ENCODE results near the gene GJA9.
"Not testable (repeated sequence)": the region's sequence is repeated elsewhere in the genome, so short reads cannot be mapped to it uniquely, and the experiment has no call there.

The GJA9 gene

DNA sequence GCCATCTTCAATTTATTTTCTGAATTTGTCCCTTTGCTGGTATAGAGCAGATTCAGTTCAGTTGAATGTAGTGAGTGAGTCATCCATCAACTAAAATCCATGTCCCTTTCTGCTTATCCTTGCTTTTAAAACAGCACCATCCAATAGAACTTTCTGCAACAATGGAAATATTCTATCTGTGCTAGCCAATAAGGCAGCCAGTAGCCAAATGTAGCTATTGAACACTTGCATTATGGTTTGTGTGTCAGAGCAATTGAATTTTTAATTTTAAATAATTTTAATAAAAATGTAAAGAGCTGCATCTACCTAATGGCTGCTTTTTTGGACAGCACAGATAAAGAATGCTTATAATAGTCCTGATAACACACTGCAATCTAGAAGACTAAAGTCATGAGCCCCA is at the start of gene GJA9:
Gene GJA9 (minus strand): TSS at position 101 of the 400 bp plus-strand sequence. CDS start 5,489 bp downstream, outside the sequence.
- H3K4me3 ChIP-seq (ENCODE audit: low read depth, low read length): no peak within 1 kb of the TSS
- no peak within 1 kb of the TSS for H3K9ac ChIP-seq (ENCODE audit: low read length)
- no peak within 1 kb of the TSS for H3K27ac ChIP-seq (ENCODE audit: low read depth, low read length)
- H3K4me1 ChIP-seq (ENCODE audit: control insufficient read depth, insufficient read depth, low read length): no peaks in the 10 kb centered on the region
- H3K27me3 ChIP-seq (ENCODE audit: control insufficient read depth, insufficient read depth, low read length): no peaks in the 10 kb centered on the region
- no peaks in the 10 kb centered on the region for H3K9me3 ChIP-seq (ENCODE audit: control insufficient read depth, insufficient read depth, low read depth, low read length)
- no peaks in the 10 kb centered on the region for H3K36me3 ChIP-seq (ENCODE audit: control insufficient read depth, insufficient read depth, low read length)

DNA sequence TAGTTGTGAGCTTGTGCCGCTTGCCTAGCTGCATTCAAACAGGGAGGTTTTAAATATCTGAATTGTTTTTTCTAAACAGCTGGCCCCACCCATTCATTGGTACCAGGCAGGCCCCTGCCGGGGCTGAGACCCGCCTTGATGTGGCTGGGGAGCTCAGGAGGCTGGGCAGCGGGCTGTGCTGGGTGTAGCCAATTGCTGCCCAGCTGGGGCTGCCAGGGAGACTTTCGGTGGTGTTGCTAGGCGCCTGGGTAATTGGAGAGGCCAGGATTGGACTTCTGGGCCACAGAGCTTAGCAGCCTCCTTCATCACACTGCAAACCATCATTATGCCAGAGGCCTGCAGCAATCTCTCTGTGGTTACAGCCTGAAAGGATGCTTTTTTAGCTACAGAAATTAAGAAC is 48.1 kb upstream of the GJA9 start:
- no peak overlapping the region for H3K4me3 ChIP-seq (ENCODE audit: low read depth, low read length)

DNA sequence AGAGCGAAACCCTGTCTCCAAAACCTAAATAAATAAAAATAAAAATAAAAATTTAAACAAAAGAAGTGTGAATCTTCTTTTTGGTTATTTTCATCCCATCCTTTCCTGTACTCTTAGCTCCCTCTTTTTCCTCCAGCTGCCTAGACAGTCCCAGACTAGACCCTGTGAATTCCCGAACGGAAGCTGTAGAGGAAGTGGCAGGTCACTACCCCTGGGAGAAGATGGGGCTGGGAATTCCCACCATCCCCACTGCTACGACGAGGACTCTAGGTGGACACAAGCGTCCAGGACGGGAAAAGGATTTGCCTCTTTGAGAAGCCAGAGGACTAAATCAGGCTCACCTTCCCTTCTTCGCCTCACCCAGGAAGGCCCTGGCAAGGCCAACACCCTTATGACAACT is 47.7 kb upstream of the GJA9 start:
- Histone ChIP-seq H3K36me3 (ENCODE audit: control insufficient read depth, insufficient read depth, low read length) (no peaks in the 10 kb centered on the region), H3K9me3 (ENCODE audit: control insufficient read depth, insufficient read depth, low read depth, low read length) (no peaks in the 10 kb centered on the region), H3K9ac (ENCODE audit: low read length) (no peak overlapping the region), H3K27ac (ENCODE audit: low read depth, low read length) (no peak overlapping the region), H3K4me3 (ENCODE audit: low read depth, low read length) (no peak overlapping the region), H3K27me3 (ENCODE audit: control insufficient read depth, insufficient read depth, low read length) (no peaks in the 10 kb centered on the region), H3K4me1 (ENCODE audit: control insufficient read depth, insufficient read depth, low read length) (0 out of 2 replicates have a peak, but pooled peaks cover 3% of the 10 kb centered on the region)

More for the DNA sequence above, 48.1 kb upstream of the GJA9 start:
- Histone ChIP-seq H3K27ac (ENCODE audit: low read depth, low read length) (no peak overlapping the region), H3K9ac (ENCODE audit: low read length) (no peak overlapping the region), H3K4me1 (ENCODE audit: control insufficient read depth, insufficient read depth, low read length) (0 out of 2 replicates have a peak, but pooled peaks cover 3% of the 10 kb centered on the region), H3K27me3 (ENCODE audit: control insufficient read depth, insufficient read depth, low read length) (no peaks in the 10 kb centered on the region), H3K36me3 (ENCODE audit: control insufficient read depth, insufficient read depth, low read length) (no peaks in the 10 kb centered on the region), H3K9me3 (ENCODE audit: control insufficient read depth, insufficient read depth, low read depth, low read length) (no peaks in the 10 kb centered on the region)

DNA sequence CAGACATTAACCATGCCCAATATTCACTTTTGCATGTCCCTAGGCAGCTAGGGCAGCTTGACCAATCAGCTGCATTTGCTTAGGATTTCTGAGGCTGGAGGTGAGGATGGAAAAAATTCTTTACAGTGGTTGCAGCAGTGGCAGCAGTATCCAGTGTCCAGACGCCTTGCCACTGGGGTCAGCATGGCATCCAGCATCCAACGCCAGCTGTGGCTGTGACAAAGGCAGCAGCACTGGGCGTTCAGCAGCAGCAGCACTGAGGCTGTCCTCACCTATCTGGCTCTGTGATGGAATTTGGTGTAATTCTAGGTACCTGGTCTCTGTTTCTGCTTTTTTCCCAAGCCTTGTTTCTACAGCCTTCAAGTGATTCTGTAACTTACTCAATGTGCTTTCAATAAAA is 44.7 kb upstream of the GJA9 start:
- Histone ChIP-seq H3K27me3 (ENCODE audit: control insufficient read depth, insufficient read depth, low read length) (no peaks in the 10 kb centered on the region), H3K9me3 (ENCODE audit: control insufficient read depth, insufficient read depth, low read depth, low read length) (no peaks in the 10 kb centered on the region), H3K4me1 (ENCODE audit: control insufficient read depth, insufficient read depth, low read length) (0 out of 2 replicates have a peak, but pooled peaks cover 3% of the 10 kb centered on the region), H3K4me3 (ENCODE audit: low read depth, low read length) (no peak overlapping the region), H3K36me3 (ENCODE audit: control insufficient read depth, insufficient read depth, low read length) (no peaks in the 10 kb centered on the region), H3K27ac (ENCODE audit: low read depth, low read length) (no peak overlapping the region), H3K9ac (ENCODE audit: low read length) (no peak overlapping the region)

DNA sequence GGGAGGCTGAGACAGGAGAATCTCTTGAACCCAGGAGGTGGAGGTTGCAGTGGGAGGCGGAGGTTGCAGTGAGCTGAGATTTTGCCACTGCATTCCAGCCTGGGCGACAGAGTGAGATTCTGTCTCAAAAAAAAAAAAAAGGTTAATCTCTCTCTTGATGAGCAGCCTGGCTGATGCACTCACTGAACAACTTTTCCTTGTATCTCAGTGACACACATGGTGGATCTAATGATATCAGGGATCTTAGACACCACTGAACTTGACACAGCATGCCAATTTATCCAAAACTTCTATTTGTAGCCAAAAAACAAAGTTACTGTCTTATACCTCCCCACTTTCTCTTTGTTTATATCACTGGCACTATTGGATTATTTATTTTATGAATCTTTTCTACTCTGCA is 44.0 kb upstream of the GJA9 start:
- Histone ChIP-seq H3K4me1 (ENCODE audit: control insufficient read depth, insufficient read depth, low read length) (0 out of 2 replicates have a peak, but pooled peaks cover 3% of the 10 kb centered on the region), H3K36me3 (ENCODE audit: control insufficient read depth, insufficient read depth, low read length) (no peaks in the 10 kb centered on the region), H3K27ac (ENCODE audit: low read depth, low read length) (no peak overlapping the region), H3K4me3 (ENCODE audit: low read depth, low read length) (no peak overlapping the region), H3K9ac (ENCODE audit: low read length) (no peak overlapping the region), H3K9me3 (ENCODE audit: control insufficient read depth, insufficient read depth, low read depth, low read length) (no peaks in the 10 kb centered on the region), H3K27me3 (ENCODE audit: control insufficient read depth, insufficient read depth, low read length) (no peaks in the 10 kb centered on the region)

DNA sequence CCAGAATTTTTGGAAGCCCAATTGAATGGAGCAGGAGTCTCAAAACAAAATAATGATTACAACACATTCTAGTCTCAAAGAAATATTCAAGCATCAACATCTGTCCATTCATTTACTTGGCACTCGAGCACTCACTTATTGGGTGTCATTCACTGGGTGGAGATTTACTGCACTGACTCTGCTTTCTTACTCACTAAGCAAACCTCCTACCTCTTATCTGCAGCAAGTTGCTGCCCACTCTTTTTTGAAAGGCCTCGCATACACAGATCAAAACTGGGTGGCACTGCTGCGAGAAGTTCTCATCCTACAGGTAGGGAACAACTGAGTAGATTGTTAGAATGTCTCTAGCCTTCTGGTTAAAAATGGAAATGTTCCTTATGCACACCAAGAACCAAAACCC is 42.2 kb upstream of the GJA9 start:
- H3K4me1 ChIP-seq (ENCODE audit: control insufficient read depth, insufficient read depth, low read length): no peaks in the 10 kb centered on the region
- H3K27me3 ChIP-seq (ENCODE audit: control insufficient read depth, insufficient read depth, low read length): no peaks in the 10 kb centered on the region
- no peaks in the 10 kb centered on the region for H3K36me3 ChIP-seq (ENCODE audit: control insufficient read depth, insufficient read depth, low read length)
- H3K9me3 ChIP-seq (ENCODE audit: control insufficient read depth, insufficient read depth, low read depth, low read length): no peaks in the 10 kb centered on the region
- H3K27ac ChIP-seq (ENCODE audit: low read depth, low read length): no peak overlapping the region
- no peak overlapping the region for H3K9ac ChIP-seq (ENCODE audit: low read length)
- no peak overlapping the region for H3K4me3 ChIP-seq (ENCODE audit: low read depth, low read length)

DNA sequence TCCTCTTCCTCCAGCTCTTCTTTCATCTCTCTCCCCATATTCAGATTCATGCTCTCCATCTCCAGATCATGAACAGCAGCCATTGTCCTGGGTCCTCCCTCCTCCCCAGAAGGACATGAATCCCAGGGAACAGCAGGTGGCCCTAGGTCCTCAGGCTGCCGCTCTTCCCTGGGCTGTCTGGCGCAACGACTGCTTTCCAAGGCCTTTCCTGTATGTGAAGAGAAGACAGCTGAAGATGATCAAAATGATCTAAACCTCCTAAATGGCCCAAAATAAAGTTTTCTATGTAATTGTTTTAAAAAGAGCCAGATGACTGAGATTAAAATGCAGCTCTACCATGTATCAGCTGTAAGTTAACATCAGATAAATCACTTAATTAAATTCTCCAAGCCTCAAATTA is 37.7 kb upstream of the GJA9 start:
- Histone ChIP-seq H3K36me3 (ENCODE audit: control insufficient read depth, insufficient read depth, low read length) (no peaks in the 10 kb centered on the region), H3K9ac (ENCODE audit: low read length) (no peak overlapping the region), H3K4me3 (ENCODE audit: low read depth, low read length) (no peak overlapping the region), H3K27me3 (ENCODE audit: control insufficient read depth, insufficient read depth, low read length) (no peaks in the 10 kb centered on the region), H3K9me3 (ENCODE audit: control insufficient read depth, insufficient read depth, low read depth, low read length) (no peaks in the 10 kb centered on the region), H3K4me1 (ENCODE audit: control insufficient read depth, insufficient read depth, low read length) (no peaks in the 10 kb centered on the region), H3K27ac (ENCODE audit: low read depth, low read length) (no peak overlapping the region)

DNA sequence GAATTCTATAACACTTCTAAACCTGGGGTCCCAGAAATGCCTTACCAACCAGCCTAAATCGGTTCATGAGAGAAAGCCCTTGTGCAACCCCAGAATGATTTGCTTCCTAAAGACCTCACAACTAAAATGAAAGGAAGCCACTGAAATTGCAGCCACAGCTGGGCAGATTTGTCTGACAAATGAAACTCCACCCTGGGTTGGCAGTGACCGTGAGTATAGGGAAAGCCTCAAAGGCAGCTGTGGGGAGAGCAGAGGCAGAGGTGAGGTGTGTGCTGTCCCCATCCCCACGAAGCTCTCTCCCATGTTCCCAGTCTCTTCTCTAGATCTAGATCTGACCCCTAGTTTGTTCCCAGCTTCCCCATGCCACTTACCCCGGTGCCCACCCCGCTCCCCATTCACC is 37.2 kb upstream of the GJA9 start:
- H3K4me1 ChIP-seq (ENCODE audit: control insufficient read depth, insufficient read depth, low read length): no peaks in the 10 kb centered on the region
- no peaks in the 10 kb centered on the region for H3K9me3 ChIP-seq (ENCODE audit: control insufficient read depth, insufficient read depth, low read depth, low read length)
- no peak overlapping the region for H3K9ac ChIP-seq (ENCODE audit: low read length)
- H3K27ac ChIP-seq (ENCODE audit: low read depth, low read length): no peak overlapping the region
- H3K36me3 ChIP-seq (ENCODE audit: control insufficient read depth, insufficient read depth, low read length): no peaks in the 10 kb centered on the region
- H3K4me3 ChIP-seq (ENCODE audit: low read depth, low read length): no peak overlapping the region
- H3K27me3 ChIP-seq (ENCODE audit: control insufficient read depth, insufficient read depth, low read length): no peaks in the 10 kb centered on the region

DNA sequence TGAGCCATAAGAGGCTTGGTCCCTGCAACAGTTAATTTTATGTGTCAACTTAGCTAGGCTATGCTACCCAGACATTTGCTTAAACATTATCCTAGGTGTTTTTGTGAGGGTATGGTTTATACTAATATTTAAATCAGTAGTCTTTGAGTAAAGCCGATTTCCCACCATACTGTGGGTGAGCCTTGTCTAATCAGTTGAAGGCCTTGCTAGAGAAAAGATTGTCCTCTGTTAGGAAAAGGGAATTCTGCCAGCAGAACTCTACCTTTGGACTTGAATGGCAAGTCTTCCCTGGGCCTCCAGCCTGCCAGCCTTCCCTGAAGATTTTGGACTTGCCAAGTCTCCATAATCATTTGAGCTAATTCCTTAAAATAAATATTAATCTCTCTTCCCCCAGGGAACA is 36.4 kb upstream of the GJA9 start:
- Histone ChIP-seq H3K9me3 (ENCODE audit: control insufficient read depth, insufficient read depth, low read depth, low read length) (no peaks in the 10 kb centered on the region), H3K36me3 (ENCODE audit: control insufficient read depth, insufficient read depth, low read length) (no peaks in the 10 kb centered on the region), H3K27ac (ENCODE audit: low read depth, low read length) (no peak overlapping the region), H3K27me3 (ENCODE audit: control insufficient read depth, insufficient read depth, low read length) (no peaks in the 10 kb centered on the region), H3K9ac (ENCODE audit: low read length) (no peak overlapping the region), H3K4me3 (ENCODE audit: low read depth, low read length) (no peak overlapping the region), H3K4me1 (ENCODE audit: control insufficient read depth, insufficient read depth, low read length) (no peaks in the 10 kb centered on the region)

DNA sequence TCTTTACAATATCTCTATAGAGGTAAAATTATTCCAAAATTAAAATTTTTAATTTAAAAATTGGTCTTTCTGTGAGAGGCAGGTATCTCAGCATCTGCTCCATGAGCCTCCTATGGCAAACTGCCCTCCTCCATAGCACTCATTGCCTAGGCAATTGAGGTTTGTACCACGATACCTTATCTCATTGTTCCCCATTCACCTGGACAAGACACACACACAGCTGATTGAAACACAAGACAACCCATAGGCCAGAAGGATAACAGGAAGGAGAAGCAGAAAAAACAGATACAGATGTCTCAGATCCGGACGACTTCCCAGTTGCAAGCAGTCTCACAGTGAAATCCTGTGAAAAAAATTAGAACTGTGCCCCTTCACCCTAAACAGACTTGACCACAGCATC is 36.0 kb upstream of the GJA9 start:
- no peaks in the 10 kb centered on the region for H3K36me3 ChIP-seq (ENCODE audit: control insufficient read depth, insufficient read depth, low read length)
- H3K9me3 ChIP-seq (ENCODE audit: control insufficient read depth, insufficient read depth, low read depth, low read length): no peaks in the 10 kb centered on the region
- H3K4me1 ChIP-seq (ENCODE audit: control insufficient read depth, insufficient read depth, low read length): no peaks in the 10 kb centered on the region
- no peak overlapping the region for H3K4me3 ChIP-seq (ENCODE audit: low read depth, low read length)
- H3K9ac ChIP-seq (ENCODE audit: low read length): no peak overlapping the region
- no peaks in the 10 kb centered on the region for H3K27me3 ChIP-seq (ENCODE audit: control insufficient read depth, insufficient read depth, low read length)
- no peak overlapping the region for H3K27ac ChIP-seq (ENCODE audit: low read depth, low read length)

DNA sequence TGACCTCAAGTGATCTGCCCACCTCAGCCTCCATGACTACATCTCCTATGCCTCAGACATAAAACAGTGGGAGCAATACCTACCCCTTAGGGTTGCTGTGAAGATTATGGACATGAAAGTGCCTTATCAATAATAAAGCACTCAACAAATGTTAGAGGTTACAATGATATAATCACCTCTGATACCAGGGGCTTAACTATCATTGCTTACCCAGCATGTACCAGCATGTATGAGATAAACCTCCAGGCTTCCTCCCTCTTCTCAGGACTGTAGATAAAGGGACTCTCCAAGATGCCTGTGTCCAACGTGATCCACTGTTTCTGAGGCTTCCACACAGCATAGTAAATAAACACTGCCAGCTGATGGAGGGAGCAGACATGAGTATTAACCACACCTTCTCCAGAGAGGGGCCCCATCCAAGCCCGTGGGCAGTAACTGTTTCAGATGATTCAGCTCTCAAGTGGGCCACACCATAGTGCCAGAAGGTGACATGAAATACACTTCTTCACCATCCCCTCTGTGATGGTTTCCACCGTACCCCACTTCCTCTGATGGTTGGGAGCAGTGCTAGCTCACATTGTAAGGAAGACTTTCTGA is 34.1 kb upstream of the GJA9 start:
- Histone ChIP-seq H3K4me3 (ENCODE audit: low read depth, low read length) (no peak overlapping the region), H3K4me1 (ENCODE audit: control insufficient read depth, insufficient read depth, low read length) (no peaks in the 10 kb centered on the region), H3K9me3 (ENCODE audit: control insufficient read depth, insufficient read depth, low read depth, low read length) (no peaks in the 10 kb centered on the region), H3K9ac (ENCODE audit: low read length) (no peak overlapping the region), H3K36me3 (ENCODE audit: control insufficient read depth, insufficient read depth, low read length) (no peaks in the 10 kb centered on the region), H3K27me3 (ENCODE audit: control insufficient read depth, insufficient read depth, low read length) (no peaks in the 10 kb centered on the region), H3K27ac (ENCODE audit: low read depth, low read length) (no peak overlapping the region)

DNA sequence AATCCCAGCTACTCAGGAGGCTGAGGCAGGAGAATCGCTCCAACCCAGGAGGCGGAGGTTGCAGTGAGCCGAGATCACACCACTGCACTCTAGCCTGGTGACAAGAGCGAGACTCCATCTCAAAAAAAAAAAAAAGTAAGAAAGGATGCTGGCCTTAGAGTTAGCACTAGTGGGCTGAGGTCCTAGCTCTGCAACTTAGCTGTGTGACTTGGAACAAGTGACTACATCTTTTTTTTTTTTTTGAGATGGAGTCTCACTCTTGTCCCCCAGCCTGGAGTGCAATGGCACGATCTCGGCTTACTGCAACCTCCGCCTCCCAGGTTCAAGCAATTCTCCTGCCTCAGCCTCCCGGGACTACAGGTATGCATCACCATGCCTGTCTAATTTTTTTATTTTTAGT is 33.5 kb upstream of the GJA9 start:
- H3K27me3 ChIP-seq (ENCODE audit: control insufficient read depth, insufficient read depth, low read length); H3K9ac ChIP-seq (ENCODE audit: low read length); H3K4me3 ChIP-seq (ENCODE audit: low read depth, low read length); H3K4me1 ChIP-seq (ENCODE audit: control insufficient read depth, insufficient read depth, low read length); H3K27ac ChIP-seq (ENCODE audit: low read depth, low read length); H3K36me3 ChIP-seq (ENCODE audit: control insufficient read depth, insufficient read depth, low read length); H3K9me3 ChIP-seq (ENCODE audit: control insufficient read depth, insufficient read depth, low read depth, low read length): not testable (repeated sequence)

Data from HUES6 (cell line).